HUES48 (cell line): ENCODE results near the gene BRICD5.

Experiments
- H3K27ac ChIP-seq: one replicate; pipeline ENCODE4 v1.7.0; 2013; ENCODE audit warnings: low read depth, low read length, inconsistent platforms
- H3K27me3 ChIP-seq: 2 replicates; pipeline ENCODE4 v1.6.1; 2013; ENCODE audit warnings: mild to moderate bottlenecking, low read length; ENCODE audit not compliant: control insufficient read depth, insufficient read depth
- H3K36me3 ChIP-seq: 2 replicates; pipeline ENCODE4 v1.6.1; 2013; ENCODE audit warnings: low read length; ENCODE audit not compliant: control insufficient read depth, insufficient read depth
- H3K4me1 ChIP-seq: 2 replicates; pipeline ENCODE4 v1.6.1; 2013; ENCODE audit warnings: mild to moderate bottlenecking, low read length; ENCODE audit not compliant: control insufficient read depth, insufficient read depth
- H3K4me3 ChIP-seq: 2 replicates; pipeline ENCODE4 v1.5.1; 2013; ENCODE audit warnings: mild to moderate bottlenecking, low read depth, low read length
- H3K9ac ChIP-seq: 2 replicates; pipeline ENCODE4 v1.6.1; 2013; ENCODE audit warnings: mild to moderate bottlenecking, low read depth, low read length, moderate library complexity
- H3K9me3 ChIP-seq: 2 replicates; pipeline ENCODE4 v1.6.1; 2013; ENCODE audit warnings: low read length; ENCODE audit not compliant: control insufficient read depth, insufficient read depth

Gene BRICD5

DNA sequence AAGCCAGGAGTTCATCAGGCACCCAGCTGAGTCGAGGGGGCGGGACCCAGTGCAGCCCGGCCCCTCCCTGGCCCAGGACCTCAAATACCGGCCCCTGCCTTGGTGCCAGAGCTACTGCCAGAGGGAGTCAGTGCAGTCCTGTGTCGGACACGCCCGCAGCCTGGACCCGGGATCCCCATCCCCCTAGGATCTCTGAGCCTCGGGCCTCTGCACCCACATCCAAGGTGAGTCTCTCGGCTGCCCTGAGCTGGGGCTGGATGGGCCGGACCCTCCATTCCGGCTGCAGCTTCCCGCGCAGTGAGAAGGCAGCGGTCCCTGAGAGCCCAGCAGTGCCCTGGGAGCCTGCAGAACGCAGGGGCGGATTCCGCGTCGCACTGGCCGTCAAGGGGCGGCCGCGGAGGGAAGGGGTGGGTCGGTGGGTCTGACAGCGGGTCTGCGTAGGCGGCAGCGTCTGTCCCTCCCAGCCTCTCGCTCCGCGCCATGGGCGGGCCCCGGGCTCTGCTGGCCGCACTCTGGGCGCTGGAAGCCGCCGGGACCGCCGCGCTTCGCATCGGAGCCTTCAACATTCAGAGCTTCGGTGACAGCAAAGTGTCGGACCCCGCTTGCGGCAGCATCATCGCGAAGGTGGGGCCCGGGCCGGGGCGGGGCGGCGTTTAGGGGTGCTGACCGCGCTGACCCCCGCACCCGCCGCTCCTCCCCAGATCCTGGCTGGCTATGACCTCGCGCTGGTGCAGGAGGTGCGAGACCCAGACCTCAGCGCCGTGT is 25.9 kb upstream of the BRICD5 start, which contains the start of gene DNASE1L2:
Gene DNASE1L2 (plus strand): TSS at position 108 of the 765 bp plus-strand sequence. CDS start 373 bp downstream, at position 481.
- no peak within 1 kb of the TSS for H3K9ac ChIP-seq
- peak within 1 kb of the TSS; percentile 56 for H3K4me3 ChIP-seq
- H3K4me1 ChIP-seq = no peaks in the 10 kb centered on the region; the same call in 1 of the 2 replicates
- peaks cover 39% of the 10 kb centered on the region for H3K36me3 ChIP-seq
- no peaks in the 10 kb centered on the region for H3K9me3 ChIP-seq
- peaks cover 20% of the 10 kb centered on the region for H3K27me3 ChIP-seq
- H3K27ac ChIP-seq = peak within 1 kb of the TSS; percentile 61

- no peak overlapping the region for H3K27ac ChIP-seq
- peaks cover 46% of the 10 kb centered on the region for H3K36me3 ChIP-seq
- no peak overlapping the region for H3K9ac ChIP-seq
- H3K9me3 ChIP-seq = no peaks in the 10 kb centered on the region
- no peak overlapping the region for H3K4me3 ChIP-seq
- H3K4me1 ChIP-seq = no peaks in the 10 kb centered on the region; the same call in 1 of the 2 replicates
- peaks cover 20% of the 10 kb centered on the region for H3K27me3 ChIP-seq
These were observed 25.2 kb upstream of the BRICD5 start for GRCh38 chr16:2235695-2236336.

- Histone ChIP-seq H3K9ac (no peak overlapping the region), H3K36me3 (peaks cover 48% of the 10 kb centered on the region)
These were observed 24.6 kb upstream of the BRICD5 start for GRCh38 chr16:2235234-2235651.

DNA sequence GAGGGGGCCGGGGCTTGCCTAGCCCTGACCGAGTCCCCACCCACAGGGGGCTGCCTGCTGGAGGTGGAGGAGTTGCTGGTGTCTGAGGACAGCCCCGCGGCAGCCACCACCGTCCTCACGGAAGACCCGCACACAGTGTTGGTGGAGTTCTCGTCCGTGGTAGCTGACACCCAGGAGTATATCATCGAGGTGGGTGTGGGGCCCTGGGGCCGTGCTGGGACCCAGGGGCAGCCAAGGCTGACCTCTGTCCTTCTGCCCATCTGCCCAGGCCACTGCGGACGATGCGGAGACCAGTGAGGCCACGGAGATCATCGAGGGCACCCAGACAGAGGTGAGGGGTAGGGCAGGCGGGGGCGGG is 24.1 kb upstream of the BRICD5 start:
- Histone ChIP-seq H3K9ac (no peak overlapping the region), H3K9me3 (no peaks in the 10 kb centered on the region), H3K36me3 (peaks cover 49% of the 10 kb centered on the region), H3K27me3 (peaks cover 20% of the 10 kb centered on the region), H3K4me1 (no peaks in the 10 kb centered on the region; the same call in 1 of the 2 replicates), H3K27ac (no peak overlapping the region), H3K4me3 (no peak overlapping the region)

More at GRCh38 chr16:2235234-2235651, 24.6 kb upstream of the BRICD5 start:
- no peaks in the 10 kb centered on the region for H3K9me3 ChIP-seq
- H3K4me3 ChIP-seq = no peak overlapping the region
- peaks cover 20% of the 10 kb centered on the region for H3K27me3 ChIP-seq
- no peak overlapping the region for H3K27ac ChIP-seq
- H3K4me1 ChIP-seq = no peaks in the 10 kb centered on the region; the same call in 1 of the 2 replicates

GRCh38 chr16:2233872-2234812 is 23.5 kb upstream of the BRICD5 start:
- Histone ChIP-seq H3K27me3 (peaks cover 20% of the 10 kb centered on the region), H3K9me3 (no peaks in the 10 kb centered on the region), H3K36me3 (peaks cover 55% of the 10 kb centered on the region), H3K4me1 (no peaks in the 10 kb centered on the region; the same call in 1 of the 2 replicates), H3K4me3 (no peak overlapping the region), H3K9ac (no peak overlapping the region), H3K27ac (no peak overlapping the region)

DNA sequence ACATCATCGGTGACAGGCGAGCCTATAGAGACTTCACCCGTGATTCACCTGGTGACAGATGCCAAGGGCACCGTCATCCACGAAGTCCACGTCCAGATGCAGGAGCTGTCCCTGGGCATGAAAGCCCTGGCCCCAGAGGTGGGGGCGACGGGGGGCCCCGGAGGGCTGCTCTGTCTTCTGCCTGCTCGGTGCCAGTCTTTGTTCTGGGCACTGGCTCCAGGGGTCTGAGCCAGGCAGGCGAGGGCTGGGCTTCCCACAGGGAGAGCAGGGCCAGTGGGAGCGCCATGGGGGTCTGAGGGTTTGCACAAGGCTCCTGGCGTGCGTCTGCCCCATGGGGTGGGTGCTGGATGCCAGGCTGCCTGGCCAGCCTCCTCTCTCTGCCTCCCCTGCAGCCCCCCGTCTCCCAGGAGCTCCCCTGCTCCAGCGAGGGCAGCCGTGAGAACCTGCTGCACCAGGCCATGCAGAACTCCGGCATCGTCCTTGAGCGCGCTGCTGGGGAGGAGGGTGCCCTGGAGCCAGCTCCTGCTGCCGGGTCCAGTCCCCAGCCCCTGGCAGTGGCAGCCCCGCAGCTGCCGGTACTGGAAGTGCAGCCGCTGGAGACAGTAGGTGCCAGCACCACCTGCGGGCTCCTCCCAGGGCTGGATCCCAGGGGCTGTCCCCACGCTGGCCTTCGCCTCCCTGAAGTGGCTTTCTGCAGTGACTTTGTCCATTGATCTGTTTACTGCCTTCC is 22.5 kb upstream of the BRICD5 start:
- Histone ChIP-seq H3K27ac (no peak overlapping the region), H3K9ac (no peak overlapping the region), H3K4me1 (no peaks in the 10 kb centered on the region), H3K36me3 (peaks cover 65% of the 10 kb centered on the region), H3K27me3 (peaks cover 20% of the 10 kb centered on the region), H3K4me3 (no peak overlapping the region), H3K9me3 (no peaks in the 10 kb centered on the region)

GRCh38 chr16:2232094-2232990 is 21.7 kb upstream of the BRICD5 start:
- peaks cover 11% of the 10 kb centered on the region for H3K27me3 ChIP-seq
- H3K9ac ChIP-seq = no peak overlapping the region
- H3K36me3 ChIP-seq = peaks cover 67% of the 10 kb centered on the region
- no peaks in the 10 kb centered on the region for H3K9me3 ChIP-seq
- no peaks in the 10 kb centered on the region for H3K4me1 ChIP-seq
- no peak overlapping the region for H3K27ac ChIP-seq
- no peak overlapping the region for H3K4me3 ChIP-seq

- Histone ChIP-seq H3K9me3 (no peaks in the 10 kb centered on the region), H3K27ac (no peak overlapping the region), H3K27me3 (peaks cover under 1% of the 10 kb centered on the region; the same call in 1 of the 2 replicates), H3K9ac (no peak overlapping the region), H3K36me3 (peaks cover 67% of the 10 kb centered on the region), H3K4me1 (no peaks in the 10 kb centered on the region), H3K4me3 (no peak overlapping the region)
These were observed 20.6 kb upstream of the BRICD5 start for GRCh38 chr16:2231016-2231931.

DNA sequence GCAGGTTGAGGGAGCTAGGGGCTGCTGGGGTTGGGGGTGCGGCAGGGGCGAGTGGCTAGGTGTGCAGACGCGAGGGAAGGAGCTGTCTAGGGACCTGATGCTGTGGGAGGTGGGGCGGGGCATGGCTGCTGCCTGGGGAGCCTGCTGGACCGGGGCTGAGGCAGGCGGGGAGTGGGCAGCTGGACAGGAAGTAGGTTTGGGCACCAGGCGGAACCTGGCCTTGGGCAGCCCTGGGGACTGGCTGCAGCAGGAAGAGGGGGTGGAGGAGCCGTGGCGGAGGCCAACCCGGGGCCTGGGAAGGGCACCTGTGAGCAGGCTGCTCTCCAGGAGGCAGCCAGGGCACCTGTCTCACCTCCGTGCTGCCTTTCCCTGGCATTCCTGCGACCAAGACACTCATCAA is 19.7 kb upstream of the BRICD5 start:
- no peaks in the 10 kb centered on the region for H3K27me3 ChIP-seq
- H3K4me1 ChIP-seq = no peaks in the 10 kb centered on the region
- H3K36me3 ChIP-seq = peaks cover 64% of the 10 kb centered on the region
- H3K9ac ChIP-seq = no peak overlapping the region
- no peaks in the 10 kb centered on the region for H3K9me3 ChIP-seq
- no peak overlapping the region for H3K4me3 ChIP-seq
- H3K27ac ChIP-seq = no peak overlapping the region
